Ovary (tissue), 3 donors: ENCODE measurements around the gene VAMP5.

Source experiments
- CTCF ChIP-seq, 3 donors: fragments of 450-650 bp in 2 of 3; fragments of 200-600 bp in 1 of 3; IDR thresholded peaks; one replicate each; pipeline versions ENCODE4 v1.5.1 to v1.8.0; 2016 to 2022; ENCODE audit warnings: antibody characterized with exemption in 3 of 3, mild to moderate bottlenecking in 1 of 3
- POLR2A ChIP-seq: fragments of 450-650 bp; IDR thresholded peaks from one replicate; pipeline ENCODE4 v1.6.1; 2017; ENCODE audit warnings: antibody characterized with exemption, mild to moderate bottlenecking, moderate library complexity
- donor health status: DM: no; HTN: no; CAD: no.

GRCh38 chr2:85557130-85557529 lies 27.1 kb upstream of the VAMP5 start:
- TF ChIP-seq CTCF (IDR thresholded peaks at IDR 0.05), result no peak
- no peak for TF ChIP-seq POLR2A
